Measurements from ENCODE around the gene SEMA5A.

SEMA5A gene

DNA sequence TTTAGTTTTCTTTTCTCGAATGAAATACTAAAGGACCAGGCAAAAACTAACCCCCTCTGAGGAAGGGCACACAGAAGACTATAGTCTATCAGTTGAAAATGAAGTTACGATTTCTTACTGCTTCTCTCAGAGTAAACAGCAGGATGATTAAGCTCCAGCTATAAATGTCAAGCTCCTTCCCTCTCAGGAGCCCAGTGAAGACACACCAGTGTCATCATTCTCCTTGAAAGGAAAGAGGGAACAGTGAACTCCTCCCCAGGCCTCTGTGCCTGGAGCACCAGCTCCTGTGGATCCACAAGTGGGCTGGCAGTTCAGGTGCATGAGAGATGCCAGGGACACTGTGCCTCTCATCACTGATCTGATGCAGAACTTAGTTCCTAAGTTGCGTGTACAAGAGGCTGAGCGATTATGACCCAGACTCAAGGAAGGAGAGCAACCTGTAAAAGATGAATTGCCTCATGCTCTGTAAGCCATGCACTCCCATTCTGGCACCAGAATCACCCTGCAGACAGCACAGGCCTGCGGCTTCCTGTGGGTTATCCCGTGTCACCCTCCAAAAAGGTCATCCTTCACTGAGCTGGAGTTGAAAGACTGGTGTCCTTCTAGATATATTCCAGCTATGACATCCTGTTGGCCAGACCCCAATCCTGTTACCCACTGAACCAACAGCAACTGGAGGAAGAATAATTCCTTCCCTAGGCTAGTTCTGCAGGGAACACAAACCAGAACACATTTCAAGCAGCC, 394.0 kb downstream of the SEMA5A start:
- TF ChIP-seq, protein P1, sequence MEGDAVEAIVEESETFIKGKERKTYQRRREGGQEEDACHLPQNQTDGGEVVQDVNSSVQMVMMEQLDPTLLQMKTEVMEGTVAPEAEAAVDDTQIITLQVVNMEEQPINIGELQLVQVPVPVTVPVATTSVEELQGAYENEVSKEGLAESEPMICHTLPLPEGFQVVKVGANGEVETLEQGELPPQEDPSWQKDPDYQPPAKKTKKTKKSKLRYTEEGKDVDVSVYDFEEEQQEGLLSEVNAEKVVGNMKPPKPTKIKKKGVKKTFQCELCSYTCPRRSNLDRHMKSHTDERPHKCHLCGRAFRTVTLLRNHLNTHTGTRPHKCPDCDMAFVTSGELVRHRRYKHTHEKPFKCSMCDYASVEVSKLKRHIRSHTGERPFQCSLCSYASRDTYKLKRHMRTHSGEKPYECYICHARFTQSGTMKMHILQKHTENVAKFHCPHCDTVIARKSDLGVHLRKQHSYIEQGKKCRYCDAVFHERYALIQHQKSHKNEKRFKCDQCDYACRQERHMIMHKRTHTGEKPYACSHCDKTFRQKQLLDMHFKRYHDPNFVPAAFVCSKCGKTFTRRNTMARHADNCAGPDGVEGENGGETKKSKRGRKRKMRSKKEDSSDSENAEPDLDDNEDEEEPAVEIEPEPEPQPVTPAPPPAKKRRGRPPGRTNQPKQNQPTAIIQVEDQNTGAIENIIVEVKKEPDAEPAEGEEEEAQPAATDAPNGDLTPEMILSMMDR (IDR thresholded peaks at IDR 0.05; ENCODE audit: low read depth, low read length) = no peak

DNA sequence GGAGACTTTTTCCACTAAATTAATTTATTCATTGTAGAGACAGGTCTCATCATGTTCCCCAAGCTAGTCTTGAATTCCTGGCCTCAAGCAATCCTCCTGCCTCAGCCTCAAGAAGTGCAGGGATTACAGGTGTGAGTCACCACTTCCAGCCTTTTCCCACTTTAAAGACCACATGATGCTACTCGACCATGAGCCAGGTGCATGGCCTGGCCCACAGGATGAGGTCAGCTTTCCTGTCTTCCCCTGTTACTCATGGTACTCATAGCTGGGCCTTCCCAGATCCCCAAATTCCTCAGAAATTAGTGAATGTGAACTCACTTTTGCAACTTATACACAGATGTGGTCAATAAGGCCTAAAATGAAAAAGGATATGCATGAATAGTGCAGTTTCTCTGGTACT, 395.9 kb downstream of the SEMA5A start:
- Histone ChIP-seq H3K4me1 (no peaks in the 10 kb centered on the region), H3K9me3 (no peaks in the 10 kb centered on the region; the same call in 1 of the 2 replicates), H3K4me3 (ENCODE audit: low read depth, low read length) (no peak overlapping the region), H3K27me3 (no peaks in the 10 kb centered on the region), H3K36me3 (no peaks in the 10 kb centered on the region)
- TF ChIP-seq, protein P1 (IDR thresholded peaks at IDR 0.05; ENCODE audit: low read depth, low read length) = no peak
- DNase-seq = no peak

More for the DNA sequence above, 394.0 kb downstream of the SEMA5A start:
- Histone ChIP-seq H3K4me1 (no peaks in the 10 kb centered on the region), H3K4me3 (ENCODE audit: low read depth, low read length) (no peak overlapping the region), H3K36me3 (no peaks in the 10 kb centered on the region), H3K9me3 (no peaks in the 10 kb centered on the region; the same call in 1 of the 2 replicates), H3K27me3 (no peaks in the 10 kb centered on the region)
- no peak for DNase-seq

DNA sequence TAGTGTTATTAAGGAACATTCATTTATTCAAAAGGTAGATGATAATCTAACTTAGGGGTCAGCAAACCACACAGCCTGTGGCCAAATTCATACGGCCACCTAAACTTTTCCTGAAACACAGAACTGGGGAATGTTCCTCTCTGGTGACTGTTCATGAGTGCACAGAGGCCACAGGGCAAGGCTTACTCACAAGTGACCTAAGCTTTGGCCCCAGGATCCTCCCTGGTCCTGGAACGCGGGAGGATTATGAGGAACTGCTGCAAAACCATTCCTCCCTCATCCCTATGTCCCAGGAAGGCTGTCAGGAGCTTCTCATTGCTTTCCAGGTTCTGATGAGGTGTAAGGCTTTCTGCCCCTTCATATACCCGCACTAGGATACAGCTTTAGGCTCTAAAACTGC, 397.6 kb downstream of the SEMA5A start:
- H3K4me3 ChIP-seq (ENCODE audit: low read depth, low read length) = no peak overlapping the region
- no peaks in the 10 kb centered on the region; the same call in 1 of the 2 replicates for H3K9me3 ChIP-seq
- no peaks in the 10 kb centered on the region for H3K4me1 ChIP-seq
- H3K27me3 ChIP-seq = no peaks in the 10 kb centered on the region
- no peak for DNase-seq
- TF ChIP-seq, protein P1 (IDR thresholded peaks at IDR 0.05; ENCODE audit: low read depth, low read length) = no peak
- no peaks in the 10 kb centered on the region for H3K36me3 ChIP-seq

DNA sequence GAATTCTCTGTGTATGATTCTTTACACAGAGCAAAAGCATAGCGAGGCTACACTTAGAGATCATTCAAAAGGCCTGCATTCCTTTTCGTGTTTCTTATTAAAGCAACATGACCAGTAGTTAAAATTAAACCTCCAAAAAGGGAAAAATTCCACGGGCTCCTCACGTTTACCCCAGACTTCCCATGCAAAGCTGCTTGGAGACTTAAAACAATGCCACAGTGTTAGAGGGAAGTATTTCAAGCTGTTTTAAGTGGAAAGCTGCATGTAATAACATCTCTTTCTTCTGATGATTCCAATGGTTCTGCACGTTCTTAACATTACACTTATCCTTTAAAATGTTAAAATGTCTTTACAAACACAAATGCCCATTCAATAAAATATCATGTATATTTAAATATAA, 405.2 kb downstream of the SEMA5A start:
- TF ChIP-seq, protein P1 (IDR thresholded peaks at IDR 0.05; ENCODE audit: low read depth, low read length) = no peak
- no peak for DNase-seq
- no peaks in the 10 kb centered on the region for H3K36me3 ChIP-seq
- no peaks in the 10 kb centered on the region for H3K9me3 ChIP-seq
- no peaks in the 10 kb centered on the region for H3K4me1 ChIP-seq
- H3K4me3 ChIP-seq (ENCODE audit: low read depth, low read length) = no peak overlapping the region
- H3K27me3 ChIP-seq = no peaks in the 10 kb centered on the region

DNA sequence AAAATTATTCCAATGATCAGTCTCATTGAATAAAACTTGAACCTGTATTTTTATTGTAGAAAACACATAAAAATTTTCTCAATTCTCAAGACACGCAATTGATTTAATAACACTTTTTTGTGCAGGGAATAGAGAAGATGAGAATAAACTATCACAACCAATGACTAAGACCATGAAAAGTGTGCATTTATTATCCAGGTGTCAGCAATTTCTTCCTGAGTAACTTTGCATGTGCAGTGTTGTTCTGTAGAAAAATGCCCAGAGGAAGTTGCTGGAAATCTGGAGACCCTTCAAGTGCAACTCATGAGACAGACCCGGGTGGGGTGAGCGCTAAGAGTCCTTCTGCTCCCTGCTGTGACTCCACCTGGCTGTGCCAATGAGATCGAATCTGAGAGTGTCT, 405.7 kb downstream of the SEMA5A start:
- TF ChIP-seq, protein P1 (IDR thresholded peaks at IDR 0.05; ENCODE audit: low read depth, low read length) = no peak

DNA sequence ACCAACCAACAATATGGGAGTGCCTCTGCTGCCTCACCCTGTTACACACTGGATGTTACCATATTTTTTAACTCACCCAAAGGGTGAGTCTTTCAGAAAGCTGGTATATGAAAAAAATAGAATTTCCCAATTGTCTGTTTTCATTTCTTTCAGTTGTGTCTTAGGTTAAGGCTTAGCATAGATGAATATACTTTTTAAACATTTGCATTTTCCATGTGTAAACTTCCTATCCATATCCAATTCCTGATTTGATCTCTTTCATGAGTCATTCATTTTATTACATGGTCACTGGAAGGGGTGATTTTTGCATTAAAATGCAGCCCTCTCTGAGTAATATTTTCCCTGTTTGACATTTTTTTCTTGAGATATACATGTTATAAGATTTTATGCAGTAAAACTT, 406.5 kb downstream of the SEMA5A start:
- Histone ChIP-seq H3K36me3 (no peaks in the 10 kb centered on the region), H3K4me3 (ENCODE audit: low read depth, low read length) (no peak overlapping the region), H3K9me3 (no peaks in the 10 kb centered on the region), H3K27me3 (no peaks in the 10 kb centered on the region), H3K4me1 (no peaks in the 10 kb centered on the region)
- no peak for DNase-seq
- TF ChIP-seq, protein P1 (IDR thresholded peaks at IDR 0.05; ENCODE audit: low read depth, low read length) = no peak

More for the DNA sequence above, 405.7 kb downstream of the SEMA5A start:
- Histone ChIP-seq H3K4me3 (ENCODE audit: low read depth, low read length) (no peak overlapping the region), H3K4me1 (no peaks in the 10 kb centered on the region), H3K36me3 (no peaks in the 10 kb centered on the region), H3K27me3 (no peaks in the 10 kb centered on the region), H3K9me3 (no peaks in the 10 kb centered on the region)
- no peak for DNase-seq
